Mesendoderm (in vitro differentiated cells): ENCODE measurements around the gene DMRT3.

Source experiments
- DNase-seq: peaks from one replicate; pipeline ENCODE4 v3.0.0; 2013
- H2AK5ac ChIP-seq: 2 replicates; pipeline ENCODE4 v1.6.1; 2013; ENCODE audit warnings: low read length, inconsistent platforms
- H2BK120ac ChIP-seq: 2 replicates; pipeline ENCODE4 v1.6.1; 2013; ENCODE audit warnings: low read depth, mild to moderate bottlenecking, low read length, moderate library complexity, mixed read lengths
- H2BK15ac ChIP-seq: replicated peaks from 2 replicates; pipeline ENCODE4 v1.6.1; 2013; ENCODE audit warnings: low read depth, mild to moderate bottlenecking, moderate library complexity
- H2BK5ac ChIP-seq: 2 replicates; pipeline ENCODE4 v1.6.1; 2013; ENCODE audit warnings: low read length, inconsistent platforms
- H3K18ac ChIP-seq: 2 replicates; pipeline ENCODE4 v1.6.1; 2013; ENCODE audit warnings: mild to moderate bottlenecking, low read length, mixed read lengths
- H3K23ac ChIP-seq: one replicate; pipeline ENCODE4 v1.6.1; 2013; ENCODE audit warnings: low read length
- H3K27ac ChIP-seq: 2 replicates; pipeline ENCODE4 v1.5.1; 2013; ENCODE audit warnings: low read depth, mild to moderate bottlenecking, inconsistent platforms, low read length, moderate library complexity
- H3K27me3 ChIP-seq: 2 replicates; pipeline ENCODE4 v1.6.1; 2013; ENCODE audit warnings: low read length, control low read depth, mild to moderate bottlenecking, inconsistent platforms; ENCODE audit not compliant: insufficient read depth, poor library complexity
- H3K36me3 ChIP-seq: 2 replicates; pipeline ENCODE4 v1.6.1; 2013; ENCODE audit warnings: low read length, inconsistent platforms; ENCODE audit not compliant: control insufficient read depth, insufficient read depth
- H3K4ac ChIP-seq: one replicate; pipeline ENCODE4 v1.6.1; 2013; ENCODE audit warnings: low read depth, mild to moderate bottlenecking, low read length, moderate library complexity
- H3K4me1 ChIP-seq: 2 replicates; pipeline ENCODE4 v1.6.1; 2013; ENCODE audit warnings: low read depth, low read length, inconsistent platforms; ENCODE audit not compliant: control insufficient read depth
- H3K4me2 ChIP-seq: 2 replicates; pipeline ENCODE4 v1.6.1; 2013; ENCODE audit warnings: low read length
- H3K4me3 ChIP-seq: 2 replicates; pipeline ENCODE4 v1.5.1; 2013; ENCODE audit warnings: mild to moderate bottlenecking, low read length
- H3K56ac ChIP-seq: one replicate; pipeline ENCODE4 v1.6.1; 2013; ENCODE audit warnings: low read length
- H3K79me1 ChIP-seq: 2 replicates; pipeline ENCODE4 v1.6.1; 2013; ENCODE audit warnings: low read length, inconsistent platforms
- H3K79me2 ChIP-seq: 2 replicates; pipeline ENCODE4 v1.6.1; 2013; ENCODE audit warnings: mild to moderate bottlenecking, low read length; ENCODE audit not compliant: control insufficient read depth, insufficient read depth
- H3K9ac ChIP-seq: 2 replicates; pipeline ENCODE4 v1.6.1; 2013; ENCODE audit warnings: low read length, inconsistent platforms
- H4K5ac ChIP-seq: one replicate; pipeline ENCODE4 v1.6.1; 2013; ENCODE audit warnings: low read length
- H4K8ac ChIP-seq: one replicate; pipeline ENCODE4 v1.6.1; 2013; ENCODE audit warnings: low read depth, mild to moderate bottlenecking, control low read depth, low read length, moderate library complexity
- WGBS: extraction: QIAGEN DNeasy Blood & Tissue Kit; methylation state at CpG from one replicate; pipeline ENCODE4 v1.1.7; 2013; ENCODE audit warnings: low lambda C conversion rate, missing lambda C conversion rate; ENCODE audit not compliant: insufficient coverage; ENCODE audit errors: extremely low coverage; 5-methylcytosine and 5-hydroxymethylcytosine counted together

The DMRT3 gene

DNA sequence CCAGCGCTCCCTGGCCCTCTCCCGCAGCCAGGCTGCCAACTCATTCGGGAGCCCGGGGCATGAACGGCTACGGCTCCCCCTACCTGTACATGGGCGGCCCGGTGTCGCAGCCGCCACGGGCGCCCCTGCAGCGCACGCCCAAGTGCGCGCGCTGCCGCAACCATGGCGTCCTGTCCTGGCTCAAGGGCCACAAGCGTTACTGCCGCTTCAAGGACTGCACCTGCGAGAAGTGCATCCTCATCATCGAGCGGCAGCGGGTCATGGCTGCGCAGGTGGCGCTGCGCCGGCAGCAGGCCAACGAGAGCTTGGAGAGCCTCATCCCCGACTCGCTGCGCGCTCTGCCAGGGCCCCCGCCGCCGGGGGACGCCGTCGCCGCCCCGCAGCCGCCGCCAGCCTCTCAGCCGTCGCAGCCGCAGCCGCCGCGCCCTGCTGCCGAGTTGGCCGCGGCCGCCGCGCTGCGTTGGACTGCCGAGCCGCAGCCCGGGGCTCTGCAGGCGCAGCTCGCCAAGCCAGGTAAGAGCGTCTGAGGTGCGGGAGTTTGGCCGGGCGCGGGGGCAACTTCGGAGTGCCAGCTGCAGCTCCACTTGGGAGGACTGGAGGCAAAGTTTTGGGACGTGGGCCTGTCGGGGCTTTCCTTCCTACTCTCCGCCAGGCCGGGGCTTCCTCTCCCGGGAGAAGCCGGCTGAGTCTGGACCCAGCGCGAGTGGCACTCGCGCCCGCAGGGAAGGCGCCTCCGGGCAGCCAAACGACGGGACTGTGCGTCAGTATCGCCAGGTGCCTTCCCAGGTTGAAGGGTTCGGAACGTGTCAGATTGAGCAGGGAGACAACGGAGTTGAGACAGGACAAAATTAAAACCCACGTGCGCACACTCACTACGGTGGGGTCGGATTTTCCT is 735 bp downstream of the DMRT3 start:
- Histone ChIP-seq H3K4ac (no peak overlapping the region), H3K4me3 (no peak overlapping the region), H3K36me3 (no peaks in the 10 kb centered on the region), H2BK5ac (no peak overlapping the region), H3K18ac (no peak overlapping the region), H4K5ac (no peak overlapping the region), H3K79me1 (no peaks in the 10 kb centered on the region), H4K8ac (no peak overlapping the region), H3K27me3 (peaks cover 79% of the 10 kb centered on the region), H3K56ac (no peak overlapping the region), H3K79me2 (no peaks in the 10 kb centered on the region), H2AK5ac (no peak overlapping the region), H3K4me1 (no peaks in the 10 kb centered on the region), H3K27ac (no peak overlapping the region), H2BK15ac (no peak overlapping the region), H2BK120ac (no peak overlapping the region), H3K23ac (no peak overlapping the region), H3K9ac (peak overlapping the region; percentile 6), H3K4me2 (peak overlapping the region; percentile 55)
- peak; percentile 65 for DNase-seq
- WGBS = no CpG with 5 or more reads among the region's 92 CpGs

DNA sequence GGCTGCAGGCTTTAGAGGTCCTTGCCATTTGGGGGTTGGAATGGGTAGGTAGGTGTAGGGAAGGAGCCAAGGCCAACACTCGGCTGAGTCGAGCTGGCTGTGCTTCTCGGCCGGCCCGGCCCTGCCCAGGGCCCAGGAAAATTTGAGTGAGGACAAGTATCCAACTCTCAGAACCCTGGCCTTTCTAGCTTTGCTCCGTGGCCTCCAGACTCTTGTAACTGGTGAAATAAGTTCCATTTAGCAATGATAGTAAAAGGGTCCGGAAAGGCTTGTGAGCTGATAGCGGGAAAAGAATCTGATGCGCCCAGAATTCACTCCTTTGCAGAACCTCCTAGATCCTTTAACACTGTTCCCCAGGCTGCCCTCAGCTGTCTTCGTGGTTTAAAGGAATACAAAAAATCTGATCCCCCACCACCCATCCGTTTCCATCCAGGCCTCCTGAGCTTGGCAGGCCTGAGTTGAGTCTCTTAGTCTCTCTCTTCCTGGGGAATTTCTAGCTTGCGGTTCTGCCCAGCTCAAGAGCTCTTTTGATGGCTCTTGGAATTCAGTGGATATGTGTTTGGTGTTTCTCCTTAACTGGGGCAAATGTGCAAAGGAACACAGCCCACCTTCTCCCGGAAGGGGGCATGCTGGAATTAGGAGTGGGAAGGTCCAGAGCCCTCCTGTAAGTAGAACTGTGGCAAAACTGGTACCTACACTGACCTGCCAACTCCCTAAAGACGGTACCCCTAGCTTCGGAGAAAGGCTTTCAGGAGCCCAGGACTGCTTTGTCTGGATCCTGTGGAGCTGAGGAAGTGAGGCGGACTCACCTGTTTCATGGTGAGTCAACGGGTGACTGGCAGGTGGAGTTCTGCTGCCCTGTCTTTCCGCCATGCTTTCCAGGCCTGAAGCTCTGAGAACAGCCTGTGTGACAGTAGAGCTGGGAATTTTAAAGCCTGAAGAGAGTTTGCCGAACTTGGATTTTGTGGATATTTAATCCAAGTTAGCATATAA is 1.7 kb downstream of the DMRT3 start:
- no peak overlapping the region for H2AK5ac ChIP-seq
- no peak overlapping the region for H4K5ac ChIP-seq
- no CpG with 5 or more reads among the region's 19 CpGs for WGBS
- no peak overlapping the region for H3K9ac ChIP-seq
- H3K4me3 ChIP-seq = no peak overlapping the region
- no peaks in the 10 kb centered on the region for H3K4me1 ChIP-seq
- H2BK120ac ChIP-seq = no peak overlapping the region
- no peak overlapping the region for H3K4ac ChIP-seq
- H3K27ac ChIP-seq = no peak overlapping the region
- no peaks in the 10 kb centered on the region for H3K79me1 ChIP-seq
- peak; percentile 21 for DNase-seq
- no peak overlapping the region for H2BK5ac ChIP-seq
- H2BK15ac ChIP-seq = no peak overlapping the region
- H4K8ac ChIP-seq = no peak overlapping the region
- no peak overlapping the region for H3K4me2 ChIP-seq
- peaks cover 81% of the 10 kb centered on the region for H3K27me3 ChIP-seq
- H3K36me3 ChIP-seq = no peaks in the 10 kb centered on the region
- no peak overlapping the region for H3K23ac ChIP-seq
- H3K56ac ChIP-seq = no peak overlapping the region
- no peak overlapping the region for H3K18ac ChIP-seq
- no peaks in the 10 kb centered on the region for H3K79me2 ChIP-seq

- WGBS = no CpG with 5 or more reads among the region's 2 CpGs
Observed at GRCh38 chr9:979983-980382, 3.5 kb downstream of the DMRT3 start.

DNA sequence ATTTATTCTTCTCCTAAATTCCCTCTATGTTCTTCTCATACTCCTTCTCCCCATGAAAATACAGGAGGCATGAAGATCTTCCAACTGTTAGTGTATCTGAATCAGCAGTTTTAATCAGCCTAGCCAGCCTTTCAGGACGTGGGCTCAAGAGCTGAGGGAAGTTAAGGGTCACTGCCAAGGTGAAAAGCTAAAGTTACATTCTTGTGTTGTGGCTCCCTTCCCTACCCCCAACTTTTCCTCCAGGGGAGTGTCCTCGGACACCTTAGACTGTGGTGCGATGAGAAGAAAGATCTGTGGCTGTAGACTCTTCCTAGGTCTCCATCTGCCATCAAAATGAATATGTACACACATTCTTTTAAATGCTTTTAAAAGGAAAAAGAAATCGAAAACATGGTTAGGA is 4.2 kb downstream of the DMRT3 start:
- H3K79me1 ChIP-seq = no peaks in the 10 kb centered on the region
- H2BK5ac ChIP-seq = no peak overlapping the region
- H3K27ac ChIP-seq = no peak overlapping the region
- H3K79me2 ChIP-seq = no peaks in the 10 kb centered on the region
- no peak overlapping the region for H3K4ac ChIP-seq
- H3K9ac ChIP-seq = no peak overlapping the region
- H3K4me1 ChIP-seq = no peaks in the 10 kb centered on the region
- no peak overlapping the region for H3K23ac ChIP-seq
- H3K18ac ChIP-seq = no peak overlapping the region
- H3K27me3 ChIP-seq = peaks cover 61% of the 10 kb centered on the region
- no peak overlapping the region for H2BK15ac ChIP-seq
- no peak overlapping the region for H4K5ac ChIP-seq
- H4K8ac ChIP-seq = no peak overlapping the region
- H3K36me3 ChIP-seq = no peaks in the 10 kb centered on the region
- no peak overlapping the region for H3K4me3 ChIP-seq
- no peak overlapping the region for H3K56ac ChIP-seq
- H3K4me2 ChIP-seq = no peak overlapping the region
- DNase-seq = no peak
- no CpG with 5 or more reads among the region's 4 CpGs for WGBS
- H2AK5ac ChIP-seq = no peak overlapping the region
- no peak overlapping the region for H2BK120ac ChIP-seq

More at GRCh38 chr9:979983-980382, 3.5 kb downstream of the DMRT3 start:
- H3K36me3 ChIP-seq = no peaks in the 10 kb centered on the region
- H2BK15ac ChIP-seq = no peak overlapping the region
- DNase-seq = no peak
- no peak overlapping the region for H3K4me2 ChIP-seq
- H2BK120ac ChIP-seq = no peak overlapping the region
- H3K27ac ChIP-seq = no peak overlapping the region
- no peaks in the 10 kb centered on the region for H3K4me1 ChIP-seq
- H3K27me3 ChIP-seq = peaks cover 67% of the 10 kb centered on the region
- no peak overlapping the region for H3K56ac ChIP-seq
- no peak overlapping the region for H3K18ac ChIP-seq
- H3K4ac ChIP-seq = no peak overlapping the region
- no peak overlapping the region for H2AK5ac ChIP-seq
- H3K23ac ChIP-seq = no peak overlapping the region
- H3K79me2 ChIP-seq = no peaks in the 10 kb centered on the region
- no peak overlapping the region for H3K9ac ChIP-seq
- no peak overlapping the region for H4K5ac ChIP-seq
- H3K4me3 ChIP-seq = no peak overlapping the region
- no peaks in the 10 kb centered on the region for H3K79me1 ChIP-seq
- H4K8ac ChIP-seq = no peak overlapping the region
- no peak overlapping the region for H2BK5ac ChIP-seq

- Histone ChIP-seq H3K27ac (no peak overlapping the region), H2BK5ac (no peak overlapping the region), H3K18ac (no peak overlapping the region), H2BK120ac (no peak overlapping the region), H3K23ac (no peak overlapping the region), H3K4me3 (no peak overlapping the region), H4K8ac (no peak overlapping the region), H3K4ac (no peak overlapping the region), H2BK15ac (no peak overlapping the region), H3K4me2 (no peak overlapping the region), H2AK5ac (no peak overlapping the region), H3K4me1 (no peaks in the 10 kb centered on the region), H4K5ac (no peak overlapping the region), H3K36me3 (no peaks in the 10 kb centered on the region), H3K56ac (no peak overlapping the region), H3K79me2 (no peaks in the 10 kb centered on the region), H3K27me3 (peaks cover 57% of the 10 kb centered on the region), H3K79me1 (no peaks in the 10 kb centered on the region), H3K9ac (no peak overlapping the region)
- DNase-seq = peak; percentile 72
- WGBS = no CpG with 5 or more reads among the region's 16 CpGs
Observed at GRCh38 chr9:981491-981898, 5.0 kb downstream of the DMRT3 start.
